Measurements from ENCODE around the gene SEMA3G.

SEMA3G gene

GRCh38 chr3:52489453-52489852 lies 44.5 kb upstream of the SEMA3G start:
- no peak overlapping the region for H3K4me3 ChIP-seq (replicated peaks; ENCODE audit: low read depth, low read length)
- no peak for TF ChIP-seq CTCF (IDR thresholded peaks at IDR 0.05; ENCODE audit: low read length, missing control alignments)
- no peak for DNase-seq (ENCODE audit: low read depth)

- no peak for DNase-seq (ENCODE audit: low read depth)
- no peak overlapping the region for H3K4me3 ChIP-seq (replicated peaks; ENCODE audit: low read depth, low read length)
- no peak for TF ChIP-seq CTCF (IDR thresholded peaks at IDR 0.05; ENCODE audit: low read length, missing control alignments)
Measured at GRCh38 chr3:52488746-52489145, 43.8 kb upstream of the SEMA3G start.

- no peak overlapping the region for H3K4me3 ChIP-seq (replicated peaks; ENCODE audit: low read depth, low read length)
- TF ChIP-seq CTCF (IDR thresholded peaks at IDR 0.05; ENCODE audit: low read length, missing control alignments) = no peak
- DNase-seq (ENCODE audit: low read depth) = no peak
Measured at GRCh38 chr3:52487788-52488691, 43.1 kb upstream of the SEMA3G start.

GRCh38 chr3:52487050-52487787 lies 42.3 kb upstream of the SEMA3G start:
- no peak for TF ChIP-seq CTCF (IDR thresholded peaks at IDR 0.05; ENCODE audit: low read length, missing control alignments)
- H3K4me3 ChIP-seq (replicated peaks; ENCODE audit: low read depth, low read length) = no peak overlapping the region
- DNase-seq (ENCODE audit: low read depth) = no peak

GRCh38 chr3:52484680-52485461 lies 40.0 kb upstream of the SEMA3G start:
- no peak for TF ChIP-seq CTCF (IDR thresholded peaks at IDR 0.05; ENCODE audit: low read length, missing control alignments)
- no peak overlapping the region for H3K4me3 ChIP-seq (replicated peaks; ENCODE audit: low read depth, low read length)
- DNase-seq (ENCODE audit: low read depth) = no peak

- TF ChIP-seq CTCF (IDR thresholded peaks at IDR 0.05; ENCODE audit: low read length, missing control alignments) = no peak
- DNase-seq (ENCODE audit: low read depth) = peak; percentile 31
- H3K4me3 ChIP-seq (replicated peaks; ENCODE audit: low read depth, low read length) = no peak overlapping the region
Measured at GRCh38 chr3:52483577-52484381, 38.9 kb upstream of the SEMA3G start.
